H1 (cell line): ENCODE results near the gene SEMA6A. TPM values are rescaled to one million over a fixed set of nuclear protein-coding genes. Genes with fewer than 3 reads are reported as not detected.

Source experiments
- CTCF ChIA-PET: fragments of 300-600 bp; sonication (Branson Sonifier 250); formaldehyde crosslinking; loops from one replicate; lab custom pipeline; 2021; ENCODE audit not compliant: partially characterized antibody; lab: Charles Lee
- POLR2A ChIA-PET: fragments of 300-600 bp; sonication (Branson Sonifier 250); formaldehyde crosslinking; loops from one replicate; lab custom pipeline; 2021; ENCODE audit warnings: inconsistent platforms; ENCODE audit not compliant: partially characterized antibody; lab: Charles Lee
- DNase-seq, 2 experiments: peaks; one replicate each; pipeline versions ENCODE4 v3.0.0 to v3.0.0-alpha.2; 2010 to 2022; ENCODE audit warnings: low spot score in 2 of 2, low read depth in 1 of 2, mixed read lengths in 1 of 2
- FAIRE-seq: peaks from 2 replicates; lab custom pipeline; 2011; peaks lifted over from hg19 to GRCh38; lab: Jason Lieb, UNC
- H2AFZ ChIP-seq: 2 replicates; pipeline ENCODE4 v1.8.1; 2012; ENCODE audit warnings: low read length, inconsistent platforms
- H2AK5ac ChIP-seq: 2 replicates; pipeline ENCODE4 v1.6.1; 2013; ENCODE audit warnings: low read depth, low read length
- H2BK120ac ChIP-seq: replicated peaks from 2 replicates; pipeline ENCODE3; 2013; ENCODE audit warnings: low read depth, low read length, inconsistent platforms
- H2BK12ac ChIP-seq: 2 replicates; pipeline ENCODE4 v1.6.1; 2013; ENCODE audit warnings: low read depth, low read length
- H2BK15ac ChIP-seq: 2 replicates; pipeline ENCODE4 v1.6.1; 2013; ENCODE audit warnings: low read length
- H2BK20ac ChIP-seq: 2 replicates; pipeline ENCODE4 v1.6.1; 2013; ENCODE audit warnings: low read length
- H2BK5ac ChIP-seq: 2 replicates; pipeline ENCODE4 v1.6.1; 2013; ENCODE audit warnings: low read depth, low read length
- H3K14ac ChIP-seq: 2 replicates; pipeline ENCODE4 v1.6.1; 2013; ENCODE audit warnings: inconsistent platforms; ENCODE audit not compliant: insufficient read length
- H3K18ac ChIP-seq: 2 replicates; pipeline ENCODE4 v1.6.1; 2013; ENCODE audit warnings: low read length; ENCODE audit errors: extremely low read depth
- H3K23ac ChIP-seq: 2 replicates; pipeline ENCODE4 v1.6.1; 2013; ENCODE audit warnings: inconsistent platforms; ENCODE audit not compliant: insufficient read length
- H3K23me2 ChIP-seq: 2 replicates; pipeline ENCODE4 v1.6.1; 2013; ENCODE audit warnings: low read depth, low read length
- H3K27ac ChIP-seq: 2 replicates; pipeline ENCODE4 v1.6.1; 2011; ENCODE audit warnings: low read depth, low read length, inconsistent platforms
- H3K27me3 ChIP-seq, 4 experiments: replicated peaks in 1 of 4; 1 replicate in 1 of 4; 2 replicates in 3 of 4; pipeline versions ENCODE4 v1.6.1 to v1.8.1; 2011 to 2013; ENCODE audit warnings: low read length in 3 of 4, mild to moderate bottlenecking in 3 of 4, inconsistent platforms in 2 of 4, mixed read lengths in 2 of 4, moderate library complexity in 1 of 4; ENCODE audit not compliant: control insufficient read depth in 3 of 4, insufficient read depth in 3 of 4; ENCODE audit errors: extremely low read depth in 1 of 4
- H3K36me3 ChIP-seq, 4 experiments: 2 replicates each; pipeline versions ENCODE4 v1.6.1 to v1.8.1; 2011 to 2013; ENCODE audit warnings: mild to moderate bottlenecking in 4 of 4, low read length in 3 of 4, moderate library complexity in 2 of 4, control low read depth in 1 of 4, inconsistent platforms in 1 of 4; ENCODE audit not compliant: insufficient read depth in 4 of 4, control insufficient read depth in 2 of 4
- H3K4ac ChIP-seq: replicated peaks from 2 replicates; pipeline ENCODE3; 2013; ENCODE audit warnings: low read length, low read depth, mixed read lengths, inconsistent platforms; ENCODE audit not compliant: insufficient read length
- H3K4me1 ChIP-seq, 4 experiments: replicated peaks in 1 of 4; 1 replicate in 1 of 4; 2 replicates in 3 of 4; pipeline versions ENCODE4 v1.6.1 to v1.8.1; 2011 to 2013; ENCODE audit warnings: low read length in 3 of 4, inconsistent platforms in 2 of 4, mixed read lengths in 1 of 4; ENCODE audit not compliant: insufficient read depth in 4 of 4, control insufficient read depth in 3 of 4
- H3K4me2 ChIP-seq, 2 experiments: 2 replicates each; pipeline versions ENCODE4 v1.6.1 to v1.8.1; 2011 to 2013; ENCODE audit warnings: low read depth in 2 of 2, low read length in 2 of 2, control low read depth in 1 of 2, inconsistent platforms in 1 of 2, mild to moderate bottlenecking in 1 of 2; ENCODE audit not compliant: insufficient read depth in 1 of 2
- H3K4me3 ChIP-seq, 4 experiments: fragments of 200-600, 300-600 bp in 1 of 4; sonication (generic), shearing (Covaris generic), sonication (Bioruptor Twin) in 1 of 4; 2 replicates each; pipeline versions ENCODE4 v1.5.1 to v1.8.1; 2011 to 2016; ENCODE audit warnings: low read length in 4 of 4, low read depth in 3 of 4, control low read depth in 2 of 4, inconsistent platforms in 2 of 4, mild to moderate bottlenecking in 2 of 4, mixed read lengths in 1 of 4, moderate library complexity in 1 of 4; ENCODE audit not compliant: insufficient read depth in 2 of 4; ENCODE audit errors: extremely low read depth in 1 of 4
- H3K56ac ChIP-seq: replicated peaks from 2 replicates; pipeline ENCODE3; 2013; ENCODE audit warnings: low read depth, mild to moderate bottlenecking, mixed read lengths, low read length, inconsistent platforms; ENCODE audit not compliant: insufficient read length
- H3K79me1 ChIP-seq: 2 replicates; pipeline ENCODE4 v1.6.1; 2013; ENCODE audit warnings: low read depth, low read length, control low read depth
- H3K79me2 ChIP-seq, 2 experiments: 2 replicates each; pipeline versions ENCODE4 v1.6.1 to v1.8.1; 2012 to 2013; ENCODE audit warnings: low read length in 2 of 2, mild to moderate bottlenecking in 2 of 2, inconsistent platforms in 1 of 2; ENCODE audit not compliant: insufficient read depth in 2 of 2, control insufficient read depth in 1 of 2
- H3K9ac ChIP-seq, 4 experiments: replicated peaks in 1 of 4; 1 replicate in 1 of 4; 2 replicates in 3 of 4; pipeline versions ENCODE4 v1.6.1 to v1.8.1; 2011 to 2013; ENCODE audit warnings: low read depth in 3 of 4, low read length in 3 of 4, control low read depth in 2 of 4, mild to moderate bottlenecking in 2 of 4, moderate library complexity in 2 of 4, inconsistent platforms in 1 of 4; ENCODE audit errors: extremely low read depth in 1 of 4
- H3K9me3 ChIP-seq, 2 experiments: 2 replicates each; pipeline versions ENCODE4 v1.6.1 to v1.8.1; 2012 to 2013; ENCODE audit warnings: mild to moderate bottlenecking in 2 of 2, moderate library complexity in 2 of 2, control low read depth in 1 of 2, inconsistent platforms in 1 of 2, low read depth in 1 of 2, low read length in 1 of 2, mixed read lengths in 1 of 2; ENCODE audit not compliant: insufficient read depth in 2 of 2
- H4K20me1 ChIP-seq, 2 experiments: replicated peaks in 1 of 2; 2 replicates each; pipeline versions ENCODE3 to v1.8.1; 2011 to 2013; ENCODE audit warnings: inconsistent platforms in 2 of 2, low read length in 2 of 2, mild to moderate bottlenecking in 1 of 2; ENCODE audit not compliant: insufficient read depth in 2 of 2, control insufficient read depth in 1 of 2
- H4K5ac ChIP-seq: 2 replicates; pipeline ENCODE4 v1.6.1; 2013; ENCODE audit warnings: low read length, low read depth, mixed read lengths, inconsistent platforms; ENCODE audit not compliant: insufficient read length
- H4K8ac ChIP-seq: 2 replicates; pipeline ENCODE4 v1.8.0; 2013; ENCODE audit warnings: mild to moderate bottlenecking, moderate library complexity, low read length, inconsistent platforms; ENCODE audit not compliant: insufficient read depth; ENCODE audit errors: extremely low read depth
- H4K91ac ChIP-seq: replicated peaks from 2 replicates; pipeline ENCODE3; 2013; ENCODE audit warnings: low read length, mixed read lengths, inconsistent platforms; ENCODE audit not compliant: insufficient read length
- HDAC6 ChIP-seq: IDR thresholded peaks from one replicate; pipeline ENCODE4 v1.7.1; 2012; ENCODE audit warnings: low read depth, mild to moderate bottlenecking, inconsistent platforms, low read length, moderate library complexity
- JUND ChIP-seq: IDR thresholded peaks from 2 replicates; pipeline ENCODE4 v1.6.1; 2011; ENCODE audit warnings: mild to moderate bottlenecking, improper control_type of control experiment, low read length
- TCF12 ChIP-seq: IDR thresholded peaks from 2 replicates; pipeline ENCODE4 v1.6.1; 2011; ENCODE audit warnings: low read depth, mild to moderate bottlenecking, low read length
- WGBS, 2 experiments: shearing (Covaris generic) in 1 of 2; methylation state at CpG; one replicate each; pipeline versions ENCODE4 v1.1.6 to v1.1.7; 2013 to 2015; ENCODE audit warnings: low lambda C conversion rate in 2 of 2, mixed read lengths in 2 of 2, inconsistent platforms in 1 of 2, low coverage in 1 of 2, missing lambda C conversion rate in 1 of 2; ENCODE audit not compliant: insufficient replicate concordance in 2 of 2, insufficient coverage in 1 of 2, insufficient read length in 1 of 2; ENCODE audit errors: extremely low coverage in 1 of 2, missing lambda C conversion rate in 1 of 2; 5-methylcytosine and 5-hydroxymethylcytosine counted together
- polyA plus RNA-seq, 7 experiments: library from polyadenylated mRNA; depleted of rRNA in 3 of 7; stranded (reverse) in 5 of 7; unstranded in 2 of 7; fragments of >200 nt in 5 of 7; fragments of 200-250 nt in 2 of 7; gene quantifications; 1 replicate in 5 of 7; 2 replicates in 1 of 7; 4 replicates in 1 of 7; pipeline versions ENCODE4 v1.2.1 to v1.2.3, GENCODE V29; 2011 to 2013; ENCODE audit warnings: missing spikeins in 2 of 7, mixed read lengths in 2 of 7
- total RNA-seq: library from RNA; stranded (reverse); fragmentation: NEBNext Ultra II Directional; extraction: Animal tissue kit (Norgen Biotek cat#: 25700); gene quantifications from 2 replicates; pipeline ENCODE4 v1.2.1, GENCODE V29; 2021

Gene SEMA6A
- total and polyA plus RNA-seq, 2 of the 8 experiments (the other 6 are each of a cell fraction or from before 2014, with no cell fraction given) = 78.3 to 277 TPM

- FAIRE-seq = no peak
Observed at GRCh38 chr5:116451905-116452450, 122.6 kb downstream of the SEMA6A start.

More at GRCh38 chr5:116451905-116452450, 122.6 kb downstream of the SEMA6A start:
- Histone ChIP-seq H2BK12ac (no peak overlapping the region), H3K23ac (no peak overlapping the region), H3K9me3 (no peaks in the 10 kb centered on the region), H3K79me1 (no peaks in the 10 kb centered on the region), H4K8ac (no peak overlapping the region), H3K18ac (no peak overlapping the region), H2BK20ac (no peak overlapping the region), H3K27me3 (no peaks in the 10 kb centered on the region), H2AK5ac (no peak overlapping the region), H3K4me1 (peaks cover 0 to 8% (median 5%) of the 10 kb centered on the region in 4 experiments; a peak in 6 of 7 replicates), H3K56ac (no peak overlapping the region), H4K91ac (no peak overlapping the region), H3K4me3 (no peak overlapping the region), H2BK5ac (no peak overlapping the region), H4K20me1 (peaks cover 6 to 7% of the 10 kb centered on the region in 2 experiments), H3K36me3 (peaks cover 15 to 79% (median 22%) of the 10 kb centered on the region in 4 experiments; a peak in 7 of 8 replicates), H4K5ac (no peak overlapping the region), H3K27ac (no peak overlapping the region), H3K14ac (no peak overlapping the region), H2AFZ (no peak overlapping the region), H2BK120ac (no peak overlapping the region), H3K4ac (no peak overlapping the region), H2BK15ac (no peak overlapping the region), H3K23me2 (no peaks in the 10 kb centered on the region), H3K9ac (no peak overlapping the region), H3K79me2 (no peaks in the 10 kb centered on the region), H3K4me2 (no peak overlapping the region)
- 93% methylated on average over 3 of the region's 3 CpGs; no CpG with 5 or more reads in 1 of the 2 experiments for WGBS, 2 experiments
- ChIA-PET POLR2A (no interaction called here), CTCF (no interaction called here)
- TF ChIP-seq JUND (no peak), TCF12 (no peak), HDAC6 (no peak)
- no peak for DNase-seq
